Activated naive CD8-positive, alpha-beta T cell treated with anti-CD3 and anti-CD28 coated beads, Interleukin-2, amount 10 ng/mL, durations not matched to agents 7 days and 5 days (primary cell): ENCODE data around the gene SLC31A1. TPM values are rescaled to one million over a fixed set of nuclear protein-coding genes. Genes with fewer than 3 reads are reported as not detected.

Source experiments
- ATAC-seq: fragments of 150-1000 bp; cut with Tn5 transposase; one replicate; pipeline ENCODE4 v1.10.0; 2021; ENCODE audit warnings: low read depth, moderate library complexity
- POLR2A ChIA-PET: fragments of 350-600 bp; sonication (Branson Sonifier 250); formaldehyde crosslinking; loops from one replicate; lab custom pipeline; 2021; ENCODE audit warnings: antibody characterized with exemption; lab: Charles Lee
- DNase-seq: peaks from one replicate; pipeline ENCODE4 v3.0.0; 2021
- H3K27ac Mint-ChIP-seq: one replicate; pipeline ENCODE4 v1.8.0; 2022; ENCODE audit warnings: mild to moderate bottlenecking, mixed read lengths
- H3K27me3 Mint-ChIP-seq: one replicate; pipeline ENCODE4 v1.8.0; 2022; ENCODE audit warnings: mild to moderate bottlenecking, moderate library complexity, mixed read lengths
- H3K36me3 Mint-ChIP-seq: one replicate; pipeline ENCODE4 v1.8.0; 2021; ENCODE audit warnings: mild to moderate bottlenecking, mixed read lengths
- H3K4me1 Mint-ChIP-seq: one replicate; pipeline ENCODE4 v1.8.0; 2021; ENCODE audit warnings: mixed read lengths
- H3K4me3 Mint-ChIP-seq: one replicate; pipeline ENCODE4 v1.8.0; 2022; ENCODE audit warnings: mild to moderate bottlenecking, moderate library complexity, mixed read lengths
- H3K9me3 Mint-ChIP-seq: one replicate; pipeline ENCODE4 v1.8.0; 2021; ENCODE audit warnings: mixed read lengths
- total RNA-seq, 2 experiments: library from RNA; stranded (reverse); gene quantifications; one replicate each; pipeline ENCODE4 v1.2.3, GENCODE V29; 2021

SLC31A1 gene
- 1 to 10 TPM; 8.8 to 9.3 TPM for total RNA-seq

DNA sequence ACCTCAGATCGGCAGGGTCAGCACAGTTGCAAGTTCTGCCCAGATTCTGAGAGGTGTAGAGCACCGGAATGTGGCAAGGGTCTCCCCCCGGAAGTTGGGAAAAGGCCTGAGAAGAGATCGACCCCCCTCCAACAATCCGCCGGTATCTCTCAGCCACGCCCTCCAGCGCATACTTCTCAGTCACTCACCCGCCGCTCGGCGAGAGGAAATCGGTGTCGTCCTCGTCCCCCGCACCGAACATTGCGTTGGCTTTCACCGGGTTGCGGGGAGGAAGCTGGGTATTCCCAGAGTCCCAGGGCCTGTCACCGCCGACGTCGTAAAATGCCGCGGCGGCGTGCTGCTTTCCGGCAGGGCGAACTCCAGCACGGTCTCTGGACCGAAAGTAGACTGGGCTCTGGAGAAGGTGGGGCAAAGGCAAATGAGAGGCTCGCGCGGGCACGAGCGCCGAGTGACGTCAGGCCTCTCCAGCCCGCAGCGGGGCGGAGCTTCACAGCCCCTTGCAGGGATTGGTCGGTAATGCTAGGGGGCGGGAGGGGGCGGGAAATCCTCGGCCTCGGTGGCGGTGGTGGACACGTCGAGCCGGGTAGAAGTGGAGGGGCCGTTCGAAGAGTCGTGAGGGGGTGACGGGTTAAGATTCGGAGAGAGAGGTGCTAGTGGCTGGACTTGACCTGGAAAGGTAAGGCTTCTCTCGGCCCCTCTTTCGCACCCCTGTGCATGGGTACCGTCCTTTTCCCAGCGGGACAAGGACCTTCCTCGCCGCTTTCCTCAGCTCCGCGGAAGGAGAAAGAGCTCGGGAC, at the start of gene SLC31A1, which contains the start of gene FKBP15:
Gene SLC31A1 (plus strand): TSS at position 542 of the 797 bp plus-strand sequence. CDS start 34,605 bp downstream, outside the sequence.
Gene FKBP15 (minus strand): TSS at position 275 of the 797 bp plus-strand sequence. CDS start 34 bp downstream, at position 241.
- Mint-ChIP-seq H3K36me3 (peaks cover 3% of the 10 kb centered on the region), H3K9me3 (no peaks in the 10 kb centered on the region), H3K27ac (peak within 1 kb of the TSS; percentile 71), H3K4me3 (peak within 1 kb of the TSS; percentile 86), H3K27me3 (no peaks in the 10 kb centered on the region), H3K4me1 (peaks cover 36% of the 10 kb centered on the region)
- POLR2A ChIA-PET: interaction anchor here (0.5 to 3.1 kb wide), 14 partner anchors 11 to 848 kb away, joined by 3 to 12 read pairs (median 4); partner anchors contain the start of genes BSPRY, C9orf43, CDC26 and HDHD3
- ATAC-seq (peak; percentile 98), DNase-seq (peak; percentile 95)

- H3K9me3 Mint-ChIP-seq: no peaks in the 10 kb centered on the region
- POLR2A ChIA-PET: no interaction called here
- H3K27me3 Mint-ChIP-seq: no peaks in the 10 kb centered on the region
These were observed 48.0 kb upstream of the SLC31A1 start for GRCh38 chr9:113173341-113173740.

DNA sequence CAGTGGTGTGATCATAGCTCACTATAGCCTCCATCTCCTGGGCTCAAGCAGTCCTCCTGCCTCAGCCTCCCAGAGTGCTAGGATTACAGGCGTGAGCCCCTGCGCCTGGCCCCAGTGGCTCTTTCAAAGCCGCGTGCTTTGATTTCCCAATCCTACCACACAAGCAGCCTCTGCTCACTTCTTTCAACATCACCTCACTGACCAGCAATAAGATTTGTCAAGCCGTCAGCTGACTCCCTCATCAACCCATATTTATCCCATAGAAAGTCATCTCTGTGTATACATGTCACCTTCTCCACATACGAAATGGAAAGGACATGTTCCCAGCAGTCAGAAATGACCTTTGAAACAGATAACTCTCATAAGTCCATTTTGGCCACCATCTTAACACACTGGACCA, 44.5 kb upstream of the SLC31A1 start:
- H3K9me3 Mint-ChIP-seq: no peaks in the 10 kb centered on the region
- DNase-seq (no peak), ATAC-seq (no peak)
- H3K4me1 Mint-ChIP-seq: peaks cover 2% of the 10 kb centered on the region
- no peaks in the 10 kb centered on the region for H3K27me3 Mint-ChIP-seq
- no peak overlapping the region for H3K27ac Mint-ChIP-seq
- POLR2A ChIA-PET: interaction anchor here (0.6 kb wide), 1 partner anchor 287 kb away, joined by 3 read pairs; the partner anchor contains the start of gene RGS3
- H3K4me3 Mint-ChIP-seq: no peak overlapping the region
- H3K36me3 Mint-ChIP-seq: peaks cover 54% of the 10 kb centered on the region

More at GRCh38 chr9:113173341-113173740, 48.0 kb upstream of the SLC31A1 start:
- DNase-seq (no peak), ATAC-seq (no peak)
- no peaks in the 10 kb centered on the region for H3K4me1 Mint-ChIP-seq
- H3K4me3 Mint-ChIP-seq: no peak overlapping the region
- H3K27ac Mint-ChIP-seq: no peak overlapping the region
- peaks cover 57% of the 10 kb centered on the region for H3K36me3 Mint-ChIP-seq

- Mint-ChIP-seq H3K36me3 (peaks cover 54% of the 10 kb centered on the region), H3K27me3 (no peaks in the 10 kb centered on the region), H3K4me3 (no peak overlapping the region), H3K27ac (no peak overlapping the region), H3K4me1 (peaks cover 2% of the 10 kb centered on the region), H3K9me3 (no peaks in the 10 kb centered on the region)
- ATAC-seq (no peak), DNase-seq (no peak)
- POLR2A ChIA-PET: no interaction called here
These were observed 44.1 kb upstream of the SLC31A1 start for GRCh38 chr9:113177251-113177650.

- DNase-seq (no peak), ATAC-seq (no peak)
- POLR2A ChIA-PET: no interaction called here
- H3K4me3 Mint-ChIP-seq: no peak overlapping the region
- peaks cover 52% of the 10 kb centered on the region for H3K36me3 Mint-ChIP-seq
- no peaks in the 10 kb centered on the region for H3K9me3 Mint-ChIP-seq
- peaks cover 2% of the 10 kb centered on the region for H3K4me1 Mint-ChIP-seq
- H3K27me3 Mint-ChIP-seq: no peaks in the 10 kb centered on the region
- no peak overlapping the region for H3K27ac Mint-ChIP-seq
These were observed 43.3 kb upstream of the SLC31A1 start for GRCh38 chr9:113178087-113178486.

GRCh38 chr9:113179839-113180238, 41.5 kb upstream of the SLC31A1 start:
- no peaks in the 10 kb centered on the region for H3K27me3 Mint-ChIP-seq
- DNase-seq: no peak
- ATAC-seq: no peak
- peaks cover 2% of the 10 kb centered on the region for H3K4me1 Mint-ChIP-seq
- POLR2A ChIA-PET: no interaction called here
- no peak overlapping the region for H3K27ac Mint-ChIP-seq
- H3K9me3 Mint-ChIP-seq: no peaks in the 10 kb centered on the region
- H3K4me3 Mint-ChIP-seq: no peak overlapping the region
- H3K36me3 Mint-ChIP-seq: peaks cover 50% of the 10 kb centered on the region

DNA sequence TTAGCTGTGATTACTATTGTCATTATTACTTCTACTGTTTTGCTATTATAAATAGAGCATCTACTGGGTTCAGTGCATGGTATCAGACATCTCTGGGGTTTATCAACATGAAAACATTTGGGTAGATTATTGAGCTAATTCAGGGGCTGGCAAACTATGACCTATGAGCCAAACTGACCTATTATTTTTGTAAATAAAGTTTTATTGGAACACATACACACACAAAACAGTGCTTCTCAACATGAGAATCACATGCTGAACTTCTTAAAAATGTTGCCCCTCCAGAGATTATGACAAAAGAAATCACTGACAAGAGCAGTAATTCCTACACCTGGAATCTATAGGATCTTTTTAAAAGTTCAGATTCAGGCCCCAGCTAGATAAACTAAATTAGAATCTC, 40.2 kb upstream of the SLC31A1 start:
- H3K27me3 Mint-ChIP-seq: no peaks in the 10 kb centered on the region
- H3K4me3 Mint-ChIP-seq: no peak overlapping the region
- H3K4me1 Mint-ChIP-seq: peaks cover 2% of the 10 kb centered on the region
- peaks cover 55% of the 10 kb centered on the region for H3K36me3 Mint-ChIP-seq
- DNase-seq (no peak), ATAC-seq (no peak)
- POLR2A ChIA-PET: no interaction called here
- no peaks in the 10 kb centered on the region for H3K9me3 Mint-ChIP-seq
- no peak overlapping the region for H3K27ac Mint-ChIP-seq

DNA sequence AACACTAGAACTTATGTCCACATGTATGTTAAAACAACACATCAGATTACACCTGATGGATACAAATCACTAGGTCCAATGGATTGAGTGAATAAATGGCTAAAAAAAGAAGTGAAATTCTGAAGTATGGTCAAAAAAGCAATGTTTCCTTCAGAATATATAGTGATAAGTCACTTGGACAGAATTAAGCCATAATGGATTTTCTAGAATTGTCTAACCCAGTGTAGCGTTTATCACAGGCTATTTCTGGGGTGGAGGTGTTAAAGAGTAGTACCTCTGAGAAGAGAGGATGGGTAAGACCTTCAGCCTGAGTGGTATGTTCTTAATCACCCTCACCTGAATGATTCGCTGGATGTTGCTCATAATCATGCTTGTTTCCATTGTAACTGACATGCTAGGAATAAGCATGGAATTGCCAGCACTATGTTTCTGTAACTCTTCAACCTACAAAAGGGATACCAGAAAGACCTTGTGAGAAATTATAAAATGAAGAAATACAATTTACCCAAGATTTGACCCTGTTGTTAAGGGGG, 37.3 kb upstream of the SLC31A1 start:
- H3K36me3 Mint-ChIP-seq: peaks cover 45% of the 10 kb centered on the region
- POLR2A ChIA-PET: no interaction called here
- DNase-seq: no peak
- H3K4me3 Mint-ChIP-seq: no peak overlapping the region
- H3K27ac Mint-ChIP-seq: no peak overlapping the region
- H3K27me3 Mint-ChIP-seq: no peaks in the 10 kb centered on the region
- no peaks in the 10 kb centered on the region for H3K9me3 Mint-ChIP-seq
- peaks cover 9% of the 10 kb centered on the region for H3K4me1 Mint-ChIP-seq
- ATAC-seq: no peak

DNA sequence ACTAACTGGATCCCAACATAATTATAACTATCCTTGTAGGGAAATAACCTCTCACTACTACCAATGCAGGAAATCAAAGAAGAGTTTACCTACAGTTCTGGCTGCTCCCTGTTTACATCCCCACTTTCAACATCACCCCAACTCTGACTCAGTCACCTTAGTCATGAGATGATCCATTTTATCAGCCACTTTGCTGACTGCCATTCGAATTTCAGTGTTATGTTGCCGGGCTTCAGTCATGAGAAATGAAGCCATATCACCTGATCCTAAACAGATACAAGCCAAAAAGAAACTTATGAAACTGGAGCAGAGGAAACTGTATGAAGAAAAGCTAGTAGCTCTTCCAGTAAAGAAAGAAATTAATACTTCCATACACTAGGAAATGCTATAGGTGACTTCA, 36.8 kb upstream of the SLC31A1 start:
- Mint-ChIP-seq H3K4me3 (no peak overlapping the region), H3K27ac (no peak overlapping the region), H3K27me3 (no peaks in the 10 kb centered on the region), H3K4me1 (peaks cover 9% of the 10 kb centered on the region), H3K36me3 (peaks cover 43% of the 10 kb centered on the region), H3K9me3 (no peaks in the 10 kb centered on the region)
- DNase-seq (no peak), ATAC-seq (no peak)
- POLR2A ChIA-PET: interaction anchor here (0.5 kb wide), 1 partner anchor 22 kb away, joined by 3 read pairs; no protein-coding TSS in a partner anchor

GRCh38 chr9:113185271-113185670, 36.1 kb upstream of the SLC31A1 start:
- Mint-ChIP-seq H3K27me3 (no peaks in the 10 kb centered on the region), H3K9me3 (no peaks in the 10 kb centered on the region), H3K27ac (no peak overlapping the region), H3K4me1 (peaks cover 9% of the 10 kb centered on the region), H3K4me3 (no peak overlapping the region), H3K36me3 (peaks cover 44% of the 10 kb centered on the region)
- ATAC-seq: no peak
- DNase-seq: no peak
- POLR2A ChIA-PET: no interaction called here

DNA sequence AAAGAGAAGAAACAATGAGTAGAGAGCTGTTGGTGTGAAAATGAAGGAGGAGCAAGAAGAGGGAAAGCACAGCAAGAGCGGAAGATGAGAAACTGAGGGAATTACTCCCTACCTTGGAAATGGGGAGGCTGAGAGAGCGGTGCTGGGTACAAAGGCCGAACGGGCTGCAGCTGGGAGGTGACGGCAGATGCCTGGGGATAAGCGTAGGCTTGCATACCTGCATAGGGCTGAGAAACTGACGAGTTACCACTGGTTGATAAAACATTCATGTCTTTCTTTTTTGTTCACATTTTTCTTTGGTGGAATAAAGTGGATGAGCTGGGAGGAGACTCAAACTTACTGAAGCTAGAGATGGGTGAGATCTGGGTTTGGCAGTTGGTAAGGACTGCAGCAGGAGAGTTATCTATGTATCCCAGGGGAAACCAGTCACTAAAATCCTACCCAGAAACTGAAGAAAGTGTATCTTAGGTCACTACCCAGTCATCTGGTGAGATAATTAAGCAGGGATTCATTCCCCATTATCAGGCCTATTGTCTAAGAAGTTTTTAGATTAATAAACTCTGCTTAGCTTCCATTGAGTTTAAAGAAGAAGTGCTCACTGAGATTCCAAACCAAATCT, 35.1 kb upstream of the SLC31A1 start:
- no peaks in the 10 kb centered on the region for H3K9me3 Mint-ChIP-seq
- POLR2A ChIA-PET: interaction anchor here (1.0 kb wide), 1 partner anchor 34 kb away, joined by 3 read pairs; the partner anchor contains the start of genes FKBP15 and SLC31A1
- ATAC-seq: no peak
- no peak for DNase-seq
- H3K4me1 Mint-ChIP-seq: peaks cover 7% of the 10 kb centered on the region
- no peak overlapping the region for H3K4me3 Mint-ChIP-seq
- H3K27me3 Mint-ChIP-seq: no peaks in the 10 kb centered on the region
- H3K27ac Mint-ChIP-seq: peak overlapping the region; percentile 24
- peaks cover 42% of the 10 kb centered on the region for H3K36me3 Mint-ChIP-seq

DNA sequence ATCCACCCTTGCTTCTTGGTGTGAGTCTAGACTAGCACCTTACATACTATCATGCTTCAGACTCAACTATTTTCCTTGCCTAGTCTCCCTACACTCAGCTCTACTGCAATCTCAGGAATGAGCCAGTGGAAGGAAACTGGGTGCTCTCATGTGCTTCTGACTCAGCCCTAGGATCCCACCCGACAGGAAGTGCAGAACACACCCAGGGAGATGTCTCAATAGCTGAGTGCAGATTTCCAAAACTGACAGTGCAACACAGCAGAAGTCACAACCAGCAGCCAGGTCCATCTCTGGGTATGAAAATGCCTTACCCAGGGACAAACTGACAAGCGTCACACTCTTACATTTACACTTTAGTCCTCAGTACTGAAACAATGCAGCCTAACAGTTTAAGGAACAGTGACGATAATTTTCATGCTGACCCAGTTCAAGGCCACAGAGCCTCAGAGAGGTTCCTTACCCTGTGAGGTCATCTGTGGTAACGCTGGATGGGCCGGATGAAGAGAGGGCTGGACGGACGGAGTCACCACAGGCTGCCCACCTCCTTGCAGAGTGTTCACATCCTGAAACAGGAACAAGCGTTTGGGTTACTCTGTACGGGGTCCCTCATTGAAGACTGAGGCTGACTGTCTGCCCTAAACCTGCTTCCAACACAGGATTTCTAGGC, 33.3 kb upstream of the SLC31A1 start:
- peaks cover 7% of the 10 kb centered on the region for H3K4me1 Mint-ChIP-seq
- H3K27ac Mint-ChIP-seq: no peak overlapping the region
- ATAC-seq (no peak), DNase-seq (no peak)
- POLR2A ChIA-PET: no interaction called here
- H3K9me3 Mint-ChIP-seq: no peaks in the 10 kb centered on the region
- H3K4me3 Mint-ChIP-seq: no peak overlapping the region
- H3K36me3 Mint-ChIP-seq: peaks cover 33% of the 10 kb centered on the region
- no peaks in the 10 kb centered on the region for H3K27me3 Mint-ChIP-seq

- no peak for ATAC-seq
- H3K27ac Mint-ChIP-seq: no peak overlapping the region
These were observed 28.9 kb upstream of the SLC31A1 start for GRCh38 chr9:113192455-113192854.

More at GRCh38 chr9:113192455-113192854, 28.9 kb upstream of the SLC31A1 start:
- H3K27me3 Mint-ChIP-seq: no peaks in the 10 kb centered on the region
- DNase-seq: no peak
- no peaks in the 10 kb centered on the region for H3K9me3 Mint-ChIP-seq
- H3K4me3 Mint-ChIP-seq: no peak overlapping the region
- H3K36me3 Mint-ChIP-seq: peaks cover 22% of the 10 kb centered on the region
- POLR2A ChIA-PET: no interaction called here
- peaks cover 7% of the 10 kb centered on the region for H3K4me1 Mint-ChIP-seq
